Effector memory CD4-positive, alpha-beta T cell (primary cell): ENCODE results near the gene DNMT3B.
"Not testable (repeated sequence)": the region's sequence is repeated elsewhere in the genome, so short reads cannot be mapped to it uniquely, and the experiment has no call there.

Experiments
- DNase-seq, 3 donors: peaks; one replicate each; pipeline ENCODE4 v3.0.0-alpha.2; 2020
- H3K27ac ChIP-seq: 2 replicates; pipeline ENCODE4 v1.7.0; 2013; ENCODE audit warnings: mild to moderate bottlenecking, low read length, moderate library complexity; ENCODE audit not compliant: insufficient read depth, poor library complexity, severe bottlenecking
- H3K27me3 ChIP-seq: replicated peaks from 2 replicates; pipeline ENCODE4 v1.7.0; 2013; ENCODE audit warnings: mild to moderate bottlenecking, low read length; ENCODE audit not compliant: insufficient read depth, control insufficient read depth, poor library complexity, severe bottlenecking
- H3K36me3 ChIP-seq: 2 replicates; pipeline ENCODE4 v1.7.0; 2013; ENCODE audit warnings: mild to moderate bottlenecking, low read length, moderate library complexity; ENCODE audit not compliant: control insufficient read depth, insufficient read depth
- H3K4me1 ChIP-seq: 2 replicates; pipeline ENCODE4 v1.7.0; 2013; ENCODE audit warnings: low read length, mild to moderate bottlenecking; ENCODE audit not compliant: control insufficient read depth, insufficient read depth, poor library complexity, severe bottlenecking
- H3K4me3 ChIP-seq: 2 replicates; pipeline ENCODE4 v1.7.0; 2013; ENCODE audit warnings: low read length, low read depth, mild to moderate bottlenecking; ENCODE audit not compliant: insufficient read depth, poor library complexity, severe bottlenecking
- H3K9me3 ChIP-seq: 2 replicates; pipeline ENCODE4 v1.7.0; 2013; ENCODE audit warnings: mild to moderate bottlenecking, low read length, moderate library complexity; ENCODE audit not compliant: control insufficient read depth
- total RNA-seq, 3 donors: gene quantifications; one replicate each; lab custom pipeline; 2026; lab: John Stamatoyannopoulos, UW

Gene DNMT3B
- 0.86 to 1.2 (median 0.87) reads per million in 3 donors for total RNA-seq

- DNase-seq = peak; percentile 45 to 61 (median 56)
- H3K27ac ChIP-seq = no peak within 1 kb of the TSS
These were observed at the start of gene DNMT3B for GRCh38 chr20:32761831-32762753. TSS of gene DNMT3B (plus strand) at chr20:32762385. CDS start at chr20:32780324, 17,939 bp downstream.

GRCh38 chr20:32718749-32719348 is 43.3 kb upstream of the DNMT3B start:
- H3K4me3 ChIP-seq = no peak overlapping the region
- H3K27me3 ChIP-seq = no peaks in the 10 kb centered on the region
- no peaks in the 10 kb centered on the region for H3K4me1 ChIP-seq
- H3K9me3 ChIP-seq = no peaks in the 10 kb centered on the region
- no peak overlapping the region for H3K27ac ChIP-seq
- peaks cover 17% of the 10 kb centered on the region for H3K36me3 ChIP-seq
- no peak for DNase-seq

More at GRCh38 chr20:32761831-32762753, at the start of gene DNMT3B:
- no peaks in the 10 kb centered on the region for H3K9me3 ChIP-seq
- H3K27me3 ChIP-seq = no peaks in the 10 kb centered on the region
- peaks cover 13% of the 10 kb centered on the region for H3K4me1 ChIP-seq
- H3K4me3 ChIP-seq = peak within 1 kb of the TSS; percentile 74
- H3K36me3 ChIP-seq = no peaks in the 10 kb centered on the region

- no peak overlapping the region for H3K27ac ChIP-seq
- DNase-seq = no peak
- H3K9me3 ChIP-seq = no peaks in the 10 kb centered on the region
- H3K36me3 ChIP-seq = peaks cover 22% of the 10 kb centered on the region
- no peaks in the 10 kb centered on the region for H3K4me1 ChIP-seq
- H3K4me3 ChIP-seq = no peak overlapping the region
- no peaks in the 10 kb centered on the region for H3K27me3 ChIP-seq
These were observed 34.5 kb upstream of the DNMT3B start for GRCh38 chr20:32727683-32728082.

GRCh38 chr20:32728435-32728834 is 33.8 kb upstream of the DNMT3B start:
- H3K27me3 ChIP-seq, H3K4me1 ChIP-seq, H3K4me3 ChIP-seq, DNase-seq, H3K9me3 ChIP-seq, H3K27ac ChIP-seq: not testable (repeated sequence)
- peaks cover 22% of the 10 kb centered on the region for H3K36me3 ChIP-seq

- H3K4me3 ChIP-seq, DNase-seq, H3K27ac ChIP-seq, H3K4me1 ChIP-seq, H3K9me3 ChIP-seq, H3K27me3 ChIP-seq: not testable (repeated sequence)
- peaks cover 22% of the 10 kb centered on the region for H3K36me3 ChIP-seq
These were observed 32.9 kb upstream of the DNMT3B start for GRCh38 chr20:32729334-32729733.

GRCh38 chr20:32731882-32732266 is 30.3 kb upstream of the DNMT3B start:
- H3K4me3 ChIP-seq = no peak overlapping the region
- H3K27me3 ChIP-seq = no peaks in the 10 kb centered on the region
- H3K4me1 ChIP-seq = peaks cover 11% of the 10 kb centered on the region
- no peak overlapping the region for H3K27ac ChIP-seq
- peaks cover 17% of the 10 kb centered on the region for H3K36me3 ChIP-seq
- DNase-seq = no peak
- H3K9me3 ChIP-seq = no peaks in the 10 kb centered on the region

GRCh38 chr20:32737371-32738223 is 24.6 kb upstream of the DNMT3B start:
- Histone ChIP-seq H3K36me3 (peaks cover 3% of the 10 kb centered on the region), H3K4me3 (no peak overlapping the region), H3K27me3 (no peaks in the 10 kb centered on the region), H3K27ac (peak overlapping the region; percentile 66), H3K9me3 (no peaks in the 10 kb centered on the region), H3K4me1 (peaks cover 33% of the 10 kb centered on the region)
- DNase-seq = no peak

- no peak for DNase-seq
These were observed 21.0 kb upstream of the DNMT3B start for GRCh38 chr20:32741151-32741550.

GRCh38 chr20:32742322-32743236 is 19.6 kb upstream of the DNMT3B start:
- peak overlapping the region; percentile 82 for H3K27ac ChIP-seq
- no peaks in the 10 kb centered on the region for H3K9me3 ChIP-seq
- peaks cover 3% of the 10 kb centered on the region for H3K36me3 ChIP-seq
- peak overlapping the region; percentile 89 for H3K4me3 ChIP-seq
- H3K4me1 ChIP-seq = peaks cover 25% of the 10 kb centered on the region
- no peaks in the 10 kb centered on the region for H3K27me3 ChIP-seq
- no peak for DNase-seq

More at GRCh38 chr20:32741151-32741550, 21.0 kb upstream of the DNMT3B start:
- Histone ChIP-seq H3K9me3 (no peaks in the 10 kb centered on the region), H3K27ac (no peak overlapping the region), H3K27me3 (no peaks in the 10 kb centered on the region), H3K4me3 (no peak overlapping the region), H3K4me1 (peaks cover 35% of the 10 kb centered on the region), H3K36me3 (peaks cover 3% of the 10 kb centered on the region)
